Neural crest cell (in vitro differentiated cells): ENCODE results near the gene LRRC7. TPM values are rescaled to one million over a fixed set of nuclear protein-coding genes. Genes with fewer than 3 reads are reported as not detected.

Source experiments
- DNase-seq: peaks from one replicate; pipeline ENCODE4 v3.0.0; 2021; ENCODE audit warnings: low read depth, mixed read lengths, low spot score
- H3K27ac Mint-ChIP-seq: one replicate; pipeline ENCODE4 v1.8.0; 2021; ENCODE audit warnings: mild to moderate bottlenecking, mixed read lengths; ENCODE audit not compliant: unreplicated experiment
- H3K27me3 Mint-ChIP-seq: 2 replicates; pipeline ENCODE4 v1.8.0; 2021; ENCODE audit warnings: low read depth, mild to moderate bottlenecking, mixed read lengths
- H3K36me3 Mint-ChIP-seq: 2 replicates; pipeline ENCODE4 v1.8.0; 2021; ENCODE audit warnings: low read depth, mild to moderate bottlenecking, mixed read lengths
- H3K4me1 Mint-ChIP-seq: 2 replicates; pipeline ENCODE4 v1.8.0; 2021; ENCODE audit warnings: mixed read lengths
- H3K4me3 Mint-ChIP-seq: one replicate; pipeline ENCODE4 v1.8.0; 2021; ENCODE audit warnings: mild to moderate bottlenecking, mixed read lengths
- H3K9me3 Mint-ChIP-seq: 2 replicates; pipeline ENCODE4 v1.8.0; 2021; ENCODE audit warnings: mixed read lengths
- total RNA-seq: library from RNA; stranded (reverse); gene quantifications from 2 replicates; pipeline ENCODE4 v1.2.1, GENCODE V29; 2021
- TF ChIP-seq, protein P1 (sequence below): fragments of 200-600 bp; sonication (generic); conservative IDR thresholded peaks from 2 replicates; pipeline ENCODE4 v1.5.0; 2021; ENCODE audit warnings: antibody characterized with exemption, mild to moderate bottlenecking

The LRRC7 gene
- total RNA-seq, 1 donor from 2014 or later, result 2.4 TPM

GRCh38 chr1:70008660-70009059 is 440.9 kb downstream of the LRRC7 start:
- DNase-seq, result no peak
- no peaks in the 10 kb centered on the region for H3K27me3 Mint-ChIP-seq
- H3K27ac Mint-ChIP-seq, result peak overlapping the region; percentile 27
- H3K4me1 Mint-ChIP-seq, result no peaks in the 10 kb centered on the region
- TF ChIP-seq, protein P1, sequence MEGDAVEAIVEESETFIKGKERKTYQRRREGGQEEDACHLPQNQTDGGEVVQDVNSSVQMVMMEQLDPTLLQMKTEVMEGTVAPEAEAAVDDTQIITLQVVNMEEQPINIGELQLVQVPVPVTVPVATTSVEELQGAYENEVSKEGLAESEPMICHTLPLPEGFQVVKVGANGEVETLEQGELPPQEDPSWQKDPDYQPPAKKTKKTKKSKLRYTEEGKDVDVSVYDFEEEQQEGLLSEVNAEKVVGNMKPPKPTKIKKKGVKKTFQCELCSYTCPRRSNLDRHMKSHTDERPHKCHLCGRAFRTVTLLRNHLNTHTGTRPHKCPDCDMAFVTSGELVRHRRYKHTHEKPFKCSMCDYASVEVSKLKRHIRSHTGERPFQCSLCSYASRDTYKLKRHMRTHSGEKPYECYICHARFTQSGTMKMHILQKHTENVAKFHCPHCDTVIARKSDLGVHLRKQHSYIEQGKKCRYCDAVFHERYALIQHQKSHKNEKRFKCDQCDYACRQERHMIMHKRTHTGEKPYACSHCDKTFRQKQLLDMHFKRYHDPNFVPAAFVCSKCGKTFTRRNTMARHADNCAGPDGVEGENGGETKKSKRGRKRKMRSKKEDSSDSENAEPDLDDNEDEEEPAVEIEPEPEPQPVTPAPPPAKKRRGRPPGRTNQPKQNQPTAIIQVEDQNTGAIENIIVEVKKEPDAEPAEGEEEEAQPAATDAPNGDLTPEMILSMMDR, result no peak
- H3K4me3 Mint-ChIP-seq, result no peak overlapping the region
- no peaks in the 10 kb centered on the region for H3K9me3 Mint-ChIP-seq
- no peaks in the 10 kb centered on the region for H3K36me3 Mint-ChIP-seq

DNA sequence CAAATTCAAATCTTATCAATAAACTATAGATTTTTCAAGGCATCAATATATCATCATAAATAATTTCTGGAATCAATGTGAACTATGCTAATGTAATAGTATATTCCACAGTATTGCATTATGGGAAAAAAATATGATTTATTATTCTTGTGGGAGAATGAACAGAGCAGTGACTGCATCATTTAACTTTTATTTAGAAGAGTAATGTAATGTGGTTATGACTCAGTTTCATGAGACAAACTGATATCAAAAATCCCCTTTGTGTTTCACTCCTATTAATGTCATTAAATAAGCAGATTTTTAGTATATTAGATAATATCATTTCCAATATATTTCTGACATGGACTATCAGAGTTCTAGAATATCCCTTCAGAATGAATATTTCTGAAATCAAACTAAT is 450.0 kb downstream of the LRRC7 start:
- no peak for DNase-seq
- TF ChIP-seq, protein P1, result no peak
- no peaks in the 10 kb centered on the region for H3K27me3 Mint-ChIP-seq
- H3K4me1 Mint-ChIP-seq, result no peaks in the 10 kb centered on the region
- no peaks in the 10 kb centered on the region for H3K9me3 Mint-ChIP-seq
- no peaks in the 10 kb centered on the region for H3K36me3 Mint-ChIP-seq
- no peak overlapping the region for H3K4me3 Mint-ChIP-seq
- H3K27ac Mint-ChIP-seq, result no peak overlapping the region

DNA sequence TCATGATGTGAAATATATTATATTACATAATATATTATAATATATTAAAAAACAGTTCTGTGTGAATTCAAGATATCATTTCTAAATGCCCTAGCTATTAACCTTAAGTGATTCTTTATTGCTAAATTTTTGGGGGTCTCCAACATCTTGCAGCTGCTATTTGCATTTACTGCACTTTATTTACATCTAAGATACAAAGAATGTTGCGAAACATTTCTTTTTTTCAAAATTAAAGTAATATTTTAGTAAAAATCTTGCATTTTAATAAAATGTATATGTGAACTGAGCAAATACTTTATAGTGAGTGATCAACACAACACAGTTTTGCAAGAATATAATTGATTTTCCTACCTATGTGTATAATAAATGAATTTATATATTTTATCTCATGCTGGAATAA is 456.6 kb downstream of the LRRC7 start:
- no peaks in the 10 kb centered on the region for H3K27me3 Mint-ChIP-seq
- no peak overlapping the region for H3K4me3 Mint-ChIP-seq
- DNase-seq, result no peak
- no peaks in the 10 kb centered on the region for H3K4me1 Mint-ChIP-seq
- H3K36me3 Mint-ChIP-seq, result no peaks in the 10 kb centered on the region
- H3K27ac Mint-ChIP-seq, result no peak overlapping the region
- no peaks in the 10 kb centered on the region for H3K9me3 Mint-ChIP-seq
- TF ChIP-seq, protein P1, result no peak

GRCh38 chr1:70025052-70025451 is 457.3 kb downstream of the LRRC7 start:
- Mint-ChIP-seq H3K4me1 (no peaks in the 10 kb centered on the region), H3K4me3 (no peak overlapping the region), H3K27me3 (no peaks in the 10 kb centered on the region), H3K27ac (no peak overlapping the region), H3K36me3 (no peaks in the 10 kb centered on the region), H3K9me3 (no peaks in the 10 kb centered on the region)
- TF ChIP-seq, protein P1, result no peak
- no peak for DNase-seq

- H3K36me3 Mint-ChIP-seq, result no peaks in the 10 kb centered on the region
- no peaks in the 10 kb centered on the region for H3K9me3 Mint-ChIP-seq
- no peaks in the 10 kb centered on the region for H3K4me1 Mint-ChIP-seq
- H3K4me3 Mint-ChIP-seq, result no peak overlapping the region
- no peak overlapping the region for H3K27ac Mint-ChIP-seq
- H3K27me3 Mint-ChIP-seq, result no peaks in the 10 kb centered on the region
- no peak for DNase-seq
- TF ChIP-seq, protein P1, result no peak
These were observed 458.1 kb downstream of the LRRC7 start for GRCh38 chr1:70025846-70026245.
